Endothelial cell of umbilical vein (primary cell): ENCODE results near the gene OSBPL6. TPM values are rescaled to one million over a fixed set of nuclear protein-coding genes. Genes with fewer than 3 reads are reported as not detected.

Source experiments
- BruUV-seq: library from RNA; stranded (reverse); fragments of 400-500 nt; replicated peaks from 2 replicates; lab custom pipeline; 2021; lab: Mats Ljungman, UMichigan
- CTCF ChIA-PET: fragments of 300-600, 350-600 bp; sonication (Branson Sonifier 250); formaldehyde crosslinking; loops from one replicate; lab custom pipeline; 2021; ENCODE audit warnings: antibody characterized with exemption, inconsistent platforms; lab: Charles Lee
- POLR2A ChIA-PET: fragments of 300-600, 350-600 bp; sonication (Branson Sonifier 250); formaldehyde crosslinking; loops from one replicate; lab custom pipeline; 2021; ENCODE audit warnings: antibody characterized with exemption, inconsistent platforms; lab: Charles Lee
- DNase-seq: peaks from one replicate; pipeline ENCODE4 v3.0.0-alpha.2; 2011; ENCODE audit warnings: low read depth, low spot score
- FAIRE-seq: peaks from 2 replicates; lab custom pipeline; 2011; peaks lifted over from hg19 to GRCh38; lab: Jason Lieb, UNC
- H2AFZ ChIP-seq: 2 replicates; pipeline ENCODE4 v1.6.0; 2012; ENCODE audit warnings: low read depth, low read length, control low read depth, inconsistent platforms
- H3K27ac ChIP-seq: 2 replicates; pipeline ENCODE4 v1.5.1; 2011; ENCODE audit warnings: low read depth, mild to moderate bottlenecking, control low read depth, low read length, moderate library complexity; ENCODE audit not compliant: insufficient read depth
- H3K27me3 ChIP-seq, 2 experiments: 2 replicates each; pipeline versions ENCODE4 v1.6.0 to v1.6.1; 2011; ENCODE audit warnings: low read length in 2 of 2, mixed read lengths in 1 of 2; ENCODE audit not compliant: control insufficient read depth in 2 of 2, insufficient read depth in 2 of 2
- H3K36me3 ChIP-seq, 2 experiments: 2 replicates in 1 of 2; 3 replicates in 1 of 2; pipeline ENCODE4 v1.5.1; 2011; ENCODE audit warnings: low read length in 2 of 2, mild to moderate bottlenecking in 1 of 2, moderate library complexity in 1 of 2; ENCODE audit not compliant: control insufficient read depth in 2 of 2, insufficient read depth in 2 of 2; ENCODE audit errors: extremely low read depth in 1 of 2
- H3K4me1 ChIP-seq: 3 replicates; pipeline ENCODE4 v1.5.1; 2011; ENCODE audit warnings: mild to moderate bottlenecking, low read length; ENCODE audit not compliant: control insufficient read depth, insufficient read depth; ENCODE audit errors: extremely low read depth
- H3K4me2 ChIP-seq: 2 replicates; pipeline ENCODE4 v1.6.1; 2011; ENCODE audit warnings: low read length, control low read depth, mixed read lengths; ENCODE audit not compliant: insufficient read depth
- H3K4me3 ChIP-seq, 3 experiments: fragments of 200-600 bp in 1 of 3; sonication (generic), shearing (Covaris generic) in 1 of 3; replicated peaks in 1 of 3; 2 replicates each; pipeline ENCODE4 v1.5.1; 2011 to 2016; ENCODE audit warnings: control low read depth in 3 of 3, low read length in 3 of 3, mild to moderate bottlenecking in 2 of 3, inconsistent platforms in 1 of 3, low read depth in 1 of 3, moderate library complexity in 1 of 3; ENCODE audit not compliant: insufficient read depth in 1 of 3
- H3K79me2 ChIP-seq: 2 replicates; pipeline ENCODE4 v1.6.0; 2012; ENCODE audit warnings: low read length, inconsistent platforms; ENCODE audit not compliant: control insufficient read depth, insufficient read depth
- H3K9ac ChIP-seq: replicated peaks from 2 replicates; pipeline ENCODE3; 2011; ENCODE audit warnings: low read length, control low read depth; ENCODE audit not compliant: insufficient read depth; ENCODE audit errors: extremely low read depth
- H3K9me1 ChIP-seq: replicated peaks from 3 replicates; pipeline ENCODE4 v1.6.0; 2011; ENCODE audit warnings: mild to moderate bottlenecking, low read length; ENCODE audit not compliant: control insufficient read depth, insufficient read depth; ENCODE audit errors: extremely low read depth
- H3K9me3 ChIP-seq: replicated peaks from 2 replicates; pipeline ENCODE4 v1.5.1; 2012; ENCODE audit warnings: low read length, inconsistent platforms; ENCODE audit not compliant: control insufficient read depth, insufficient read depth
- H4K20me1 ChIP-seq: replicated peaks from 2 replicates; pipeline ENCODE3; 2011; ENCODE audit warnings: mild to moderate bottlenecking, low read length; ENCODE audit not compliant: control insufficient read depth, insufficient read depth; ENCODE audit errors: extremely low read depth
- CTCF ChIP-seq, 2 donors: IDR thresholded peaks; 1 replicate in 1 of 2; 2 replicates in 1 of 2; pipeline ENCODE4 v1.5.1; 2011; ENCODE audit warnings: low read length in 2 of 2, mild to moderate bottlenecking in 2 of 2, moderate library complexity in 2 of 2, control low read depth in 1 of 2, inconsistent platforms in 1 of 2, low read depth in 1 of 2; ENCODE audit not compliant: insufficient read depth in 1 of 2; ENCODE audit errors: extremely low read depth in 1 of 2
- FOS ChIP-seq: IDR thresholded peaks from 2 replicates; pipeline ENCODE4 v1.6.1; 2011; ENCODE audit warnings: mild to moderate bottlenecking, low read length, moderate library complexity, borderline replicate concordance; ENCODE audit not compliant: insufficient read depth
- GATA2 ChIP-seq: IDR thresholded peaks from 2 replicates; pipeline ENCODE4 v1.7.0; 2011; ENCODE audit warnings: low read depth, mild to moderate bottlenecking, moderate library complexity, mixed read lengths, low read length; ENCODE audit not compliant: insufficient read length, insufficient read depth
- JUN ChIP-seq: IDR thresholded peaks from 2 replicates; pipeline ENCODE4 v1.6.1; 2011; ENCODE audit warnings: borderline replicate concordance, low read depth; ENCODE audit not compliant: insufficient read length, insufficient read depth
- MAX ChIP-seq: IDR thresholded peaks from 2 replicates; pipeline ENCODE4 v1.6.1; 2011; ENCODE audit not compliant: insufficient read depth, insufficient read length
- MYC ChIP-seq: IDR thresholded peaks from one replicate; pipeline ENCODE4 v1.6.1; 2011; ENCODE audit warnings: mild to moderate bottlenecking, low read depth, low read length
- POLR2A ChIP-seq: IDR thresholded peaks from 2 replicates; pipeline ENCODE4 v1.6.1; 2012; ENCODE audit warnings: low read depth, mild to moderate bottlenecking, control low read depth, low read length
- POLR2AphosphoS5 ChIP-seq: IDR thresholded peaks from 2 replicates; pipeline ENCODE4 v1.6.1; 2012; ENCODE audit warnings: low read depth, mild to moderate bottlenecking, control low read depth, low read length, moderate library complexity; ENCODE audit not compliant: insufficient read depth
- dilution Hi-C: fragments of 300-500 bp; cut with MboI; formaldehyde crosslinking; loops from one replicate; pipeline ENCODE4 v1.15.0; 2019; ENCODE audit warnings: low sequenced_read_pairs; ENCODE audit not compliant: extremely low pct_ligation_motif_present
- intact Hi-C: fragments of 100-400 bp; cut with micrococcal nuclease; formaldehyde crosslinking; loops from one replicate; pipeline ENCODE4 v1.10.0; 2022
- polyA plus RNA-seq, 4 experiments: library from polyadenylated mRNA; depleted of rRNA in 3 of 4; stranded (reverse) in 3 of 4; unstranded in 1 of 4; fragments of >200 nt; gene quantifications; 2 replicates each; pipeline versions ENCODE4 v1.2.1 to v1.2.3, GENCODE V29; 2011 to 2012; ENCODE audit warnings: missing spikeins in 1 of 4
- total RNA-seq: library from RNA; stranded (reverse); gene quantifications from 2 replicates; pipeline ENCODE4 v1.2.3, GENCODE V29; 2021

OSBPL6 gene
- total and polyA plus RNA-seq, 2 donors (not counting 3 experiments of a cell fraction or from before 2014, with no cell fraction given): 1.5 to 2.3 TPM

GRCh38 chr2:178287652-178288344 lies 93.5 kb downstream of the OSBPL6 start:
- FAIRE-seq (peak; percentile 66), DNase-seq (peak; percentile 67)
- H3K9me3 ChIP-seq: no peaks in the 10 kb centered on the region
- dilution Hi-C loops (no loop called here), intact Hi-C loops (loop anchor here (1.0 kb wide), 2 partner anchors 8 to 11 kb away; no protein-coding TSS in a partner anchor)
- no peaks in the 10 kb centered on the region for H3K27me3 ChIP-seq
- H3K4me3 ChIP-seq: no peak overlapping the region
- H3K36me3 ChIP-seq: no peaks in the 10 kb centered on the region
- ChIA-PET CTCF (interaction anchor here (1.3 to 1.6 kb wide), 3 partner anchors 9 to 156 kb away, joined by 4 to 7 read pairs (median 4); no protein-coding TSS in a partner anchor), POLR2A (no interaction called here)
- peak overlapping the region; percentile 31 for H2AFZ ChIP-seq
- BruUV-seq: no TSS peak
- peaks cover 17% of the 10 kb centered on the region for H3K4me1 ChIP-seq
- H3K4me2 ChIP-seq: peak overlapping the region; percentile 5
- no peaks in the 10 kb centered on the region for H3K79me2 ChIP-seq
- no peaks in the 10 kb centered on the region for H4K20me1 ChIP-seq
- TF ChIP-seq POLR2AphosphoS5: peak; percentile 36
- no peak for TF ChIP-seq MYC
- peak; percentile 69 for TF ChIP-seq FOS
- peak; percentile 69 for TF ChIP-seq JUN
- peak; percentile 91 for TF ChIP-seq GATA2
- TF ChIP-seq MAX: no peak
- no peaks in the 10 kb centered on the region for H3K9me1 ChIP-seq
- no peak overlapping the region for H3K9ac ChIP-seq
- peak overlapping the region; percentile 58 for H3K27ac ChIP-seq

- BruUV-seq: no TSS peak
- dilution Hi-C loops: no loop called here
- intact Hi-C loops: no loop called here
- H3K36me3 ChIP-seq: no peaks in the 10 kb centered on the region
- no peaks in the 10 kb centered on the region for H3K9me1 ChIP-seq
- H3K9me3 ChIP-seq: no peaks in the 10 kb centered on the region
- POLR2A ChIA-PET: no interaction called here
- no peak overlapping the region for H3K4me3 ChIP-seq
- no peak for FAIRE-seq
- no peaks in the 10 kb centered on the region for H3K79me2 ChIP-seq
- H3K9ac ChIP-seq: no peak overlapping the region
- H4K20me1 ChIP-seq: no peaks in the 10 kb centered on the region
- CTCF ChIA-PET: no interaction called here
- no peak for DNase-seq
- peaks cover 17% of the 10 kb centered on the region for H3K4me1 ChIP-seq
- H3K27me3 ChIP-seq: no peaks in the 10 kb centered on the region
- no peak for TF ChIP-seq POLR2A
- TF ChIP-seq POLR2AphosphoS5: no peak
- no peak for TF ChIP-seq CTCF (IDR thresholded peaks at IDR 0.05; ENCODE audit: extremely low read depth in 1 of 2, insufficient read depth in 1 of 2, low read depth in 1 of 2, low read length in 2 of 2)
- TF ChIP-seq JUN: no peak
- no peak for TF ChIP-seq FOS
- H3K27ac ChIP-seq: no peak overlapping the region
- no peak overlapping the region for H3K4me2 ChIP-seq
- no peak overlapping the region for H2AFZ ChIP-seq
Measured at GRCh38 chr2:178291703-178292102, 97.4 kb downstream of the OSBPL6 start.
